ENCODE data around the gene NCOR1.

GRCh38 chr17:16121915-16122314 lies 93.4 kb downstream of the NCOR1 start:
- TF ChIP-seq, protein P1, sequence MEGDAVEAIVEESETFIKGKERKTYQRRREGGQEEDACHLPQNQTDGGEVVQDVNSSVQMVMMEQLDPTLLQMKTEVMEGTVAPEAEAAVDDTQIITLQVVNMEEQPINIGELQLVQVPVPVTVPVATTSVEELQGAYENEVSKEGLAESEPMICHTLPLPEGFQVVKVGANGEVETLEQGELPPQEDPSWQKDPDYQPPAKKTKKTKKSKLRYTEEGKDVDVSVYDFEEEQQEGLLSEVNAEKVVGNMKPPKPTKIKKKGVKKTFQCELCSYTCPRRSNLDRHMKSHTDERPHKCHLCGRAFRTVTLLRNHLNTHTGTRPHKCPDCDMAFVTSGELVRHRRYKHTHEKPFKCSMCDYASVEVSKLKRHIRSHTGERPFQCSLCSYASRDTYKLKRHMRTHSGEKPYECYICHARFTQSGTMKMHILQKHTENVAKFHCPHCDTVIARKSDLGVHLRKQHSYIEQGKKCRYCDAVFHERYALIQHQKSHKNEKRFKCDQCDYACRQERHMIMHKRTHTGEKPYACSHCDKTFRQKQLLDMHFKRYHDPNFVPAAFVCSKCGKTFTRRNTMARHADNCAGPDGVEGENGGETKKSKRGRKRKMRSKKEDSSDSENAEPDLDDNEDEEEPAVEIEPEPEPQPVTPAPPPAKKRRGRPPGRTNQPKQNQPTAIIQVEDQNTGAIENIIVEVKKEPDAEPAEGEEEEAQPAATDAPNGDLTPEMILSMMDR (IDR thresholded peaks at IDR 0.05; ENCODE audit: insufficient read depth, low read length, poor library complexity, severe bottlenecking), result no peak
- TF ChIP-seq EZH2phosphoT487 (conservative IDR thresholded peaks at IDR 0.05; ENCODE audit: low read length), result no peak
